ENCODE data around the gene RUNX1.

DNA sequence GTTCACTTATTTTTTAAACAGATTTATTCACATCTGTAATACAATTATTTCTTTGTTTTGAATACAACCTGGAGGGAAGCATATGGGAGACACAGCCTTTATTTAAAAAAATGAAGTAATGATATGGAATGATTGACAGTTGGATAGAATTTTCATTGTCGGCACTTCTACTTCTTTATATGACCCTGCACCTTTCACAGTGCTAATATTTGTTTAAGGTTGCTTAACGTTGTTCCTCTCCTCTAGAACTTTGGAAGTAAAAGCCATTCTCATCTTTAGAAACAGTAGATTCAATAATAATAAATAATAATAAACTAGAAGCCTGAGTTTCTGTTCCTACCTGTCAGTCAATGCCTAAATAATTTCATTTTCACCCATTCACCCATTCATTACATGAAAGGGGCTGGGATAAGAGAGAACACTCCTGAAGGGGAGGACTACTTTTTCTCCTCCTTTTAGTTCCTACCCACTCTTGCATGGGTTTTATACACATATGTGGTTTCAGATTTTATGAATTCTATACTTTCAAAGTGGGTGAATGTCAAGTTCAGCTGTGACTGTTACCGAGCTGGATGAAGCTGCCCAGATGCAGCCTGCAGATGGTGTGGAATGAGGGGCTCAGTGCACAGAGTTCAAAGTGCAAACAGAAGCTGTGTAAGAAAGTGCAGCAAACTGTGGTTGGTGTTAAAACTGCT is 9.4 kb downstream of the RUNX1 start:
- TF ChIP-seq, protein P1, sequence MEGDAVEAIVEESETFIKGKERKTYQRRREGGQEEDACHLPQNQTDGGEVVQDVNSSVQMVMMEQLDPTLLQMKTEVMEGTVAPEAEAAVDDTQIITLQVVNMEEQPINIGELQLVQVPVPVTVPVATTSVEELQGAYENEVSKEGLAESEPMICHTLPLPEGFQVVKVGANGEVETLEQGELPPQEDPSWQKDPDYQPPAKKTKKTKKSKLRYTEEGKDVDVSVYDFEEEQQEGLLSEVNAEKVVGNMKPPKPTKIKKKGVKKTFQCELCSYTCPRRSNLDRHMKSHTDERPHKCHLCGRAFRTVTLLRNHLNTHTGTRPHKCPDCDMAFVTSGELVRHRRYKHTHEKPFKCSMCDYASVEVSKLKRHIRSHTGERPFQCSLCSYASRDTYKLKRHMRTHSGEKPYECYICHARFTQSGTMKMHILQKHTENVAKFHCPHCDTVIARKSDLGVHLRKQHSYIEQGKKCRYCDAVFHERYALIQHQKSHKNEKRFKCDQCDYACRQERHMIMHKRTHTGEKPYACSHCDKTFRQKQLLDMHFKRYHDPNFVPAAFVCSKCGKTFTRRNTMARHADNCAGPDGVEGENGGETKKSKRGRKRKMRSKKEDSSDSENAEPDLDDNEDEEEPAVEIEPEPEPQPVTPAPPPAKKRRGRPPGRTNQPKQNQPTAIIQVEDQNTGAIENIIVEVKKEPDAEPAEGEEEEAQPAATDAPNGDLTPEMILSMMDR (IDR thresholded peaks at IDR 0.05), result no peak
- TF ChIP-seq POLR2A (IDR thresholded peaks at IDR 0.05), result no peak

Measured in right lobe of liver (tissue), 4 donors.